ENCODE results near the gene WEE1.

DNA sequence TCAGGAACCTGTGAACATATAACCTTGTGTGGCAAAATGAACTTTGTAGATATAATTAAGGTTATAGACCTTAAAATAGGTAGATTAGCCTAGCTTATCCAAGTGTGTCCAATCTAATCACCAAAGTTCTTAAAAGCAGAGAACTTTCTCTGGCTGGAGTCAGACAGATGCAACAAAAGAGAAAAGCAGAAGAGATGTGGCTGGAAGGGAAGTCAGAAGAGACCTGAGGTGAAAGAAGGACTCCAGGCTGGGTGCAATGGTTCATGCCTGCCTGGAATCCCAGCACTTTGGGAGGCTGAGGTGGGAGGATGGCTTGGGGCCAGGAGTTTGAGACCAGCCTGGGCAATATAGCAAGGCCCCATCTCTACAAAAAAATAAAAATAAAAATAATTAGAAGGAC lies 51.0 kb downstream of the WEE1 start:
- TF ChIP-seq TAF1 (IDR thresholded peaks at IDR 0.05; ENCODE audit: low read depth, low read length): no peak
- TF ChIP-seq POLR2A (IDR thresholded peaks at IDR 0.05; ENCODE audit: low read depth, low read length): no peak
- no peak for TF ChIP-seq POLR2AphosphoS5 (IDR thresholded peaks at IDR 0.05; ENCODE audit: low read depth, low read length)
- TF ChIP-seq SPI1 (IDR thresholded peaks at IDR 0.05; ENCODE audit: low read depth, low read length): no peak
- no peak for TF ChIP-seq POU2F2 (IDR thresholded peaks at IDR 0.05; ENCODE audit: low read depth, low read length)

All from GM12891 (cell line).